Activated CD4-positive, alpha-beta T cell treated with anti-CD3 and anti-CD28 coated beads, Interleukin-2, amount 10 ng/mL, durations not matched to agents 24 days and 14 days (primary cell): ENCODE data around the gene ID1. TPM values are rescaled to one million over a fixed set of nuclear protein-coding genes. Genes with fewer than 3 reads are reported as not detected.
A peak's percentile ranks its signal among the peaks of the same experiment; 100 is the strongest.
"Not testable (repeated sequence)": the region's sequence is repeated elsewhere in the genome, so short reads cannot be mapped to it uniquely, and the experiment has no call there.

ENCODE experiments used
- DNase-seq: peaks from one replicate; pipeline ENCODE4 v3.0.0; 2022
- H3K27ac Mint-ChIP-seq: one replicate; pipeline ENCODE4 v1.8.0; 2022; ENCODE audit warnings: mild to moderate bottlenecking, mixed read lengths
- H3K27me3 Mint-ChIP-seq: one replicate; pipeline ENCODE4 v1.8.0; 2022; ENCODE audit warnings: mixed read lengths
- H3K36me3 Mint-ChIP-seq: one replicate; pipeline ENCODE4 v1.8.0; 2022; ENCODE audit warnings: low read depth, mild to moderate bottlenecking, mixed read lengths
- H3K4me1 Mint-ChIP-seq: one replicate; pipeline ENCODE4 v1.8.0; 2021; ENCODE audit warnings: mixed read lengths
- H3K4me3 Mint-ChIP-seq: one replicate; pipeline ENCODE4 v1.8.0; 2022; ENCODE audit warnings: mild to moderate bottlenecking, moderate library complexity, mixed read lengths
- H3K9me3 Mint-ChIP-seq: one replicate; pipeline ENCODE4 v1.8.0; 2021; ENCODE audit warnings: mixed read lengths
- intact Hi-C: fragments of 100-400 bp; cut with micrococcal nuclease; formaldehyde crosslinking; loops from one replicate; pipeline ENCODE4 v1.15.1; 2023
- total RNA-seq: library from RNA; stranded (reverse); gene quantifications from 2 replicates; pipeline ENCODE4 v1.2.3, GENCODE V29; 2022

The ID1 gene
- total RNA-seq, 1 donor from 2014 or later = 2.9 TPM

DNA sequence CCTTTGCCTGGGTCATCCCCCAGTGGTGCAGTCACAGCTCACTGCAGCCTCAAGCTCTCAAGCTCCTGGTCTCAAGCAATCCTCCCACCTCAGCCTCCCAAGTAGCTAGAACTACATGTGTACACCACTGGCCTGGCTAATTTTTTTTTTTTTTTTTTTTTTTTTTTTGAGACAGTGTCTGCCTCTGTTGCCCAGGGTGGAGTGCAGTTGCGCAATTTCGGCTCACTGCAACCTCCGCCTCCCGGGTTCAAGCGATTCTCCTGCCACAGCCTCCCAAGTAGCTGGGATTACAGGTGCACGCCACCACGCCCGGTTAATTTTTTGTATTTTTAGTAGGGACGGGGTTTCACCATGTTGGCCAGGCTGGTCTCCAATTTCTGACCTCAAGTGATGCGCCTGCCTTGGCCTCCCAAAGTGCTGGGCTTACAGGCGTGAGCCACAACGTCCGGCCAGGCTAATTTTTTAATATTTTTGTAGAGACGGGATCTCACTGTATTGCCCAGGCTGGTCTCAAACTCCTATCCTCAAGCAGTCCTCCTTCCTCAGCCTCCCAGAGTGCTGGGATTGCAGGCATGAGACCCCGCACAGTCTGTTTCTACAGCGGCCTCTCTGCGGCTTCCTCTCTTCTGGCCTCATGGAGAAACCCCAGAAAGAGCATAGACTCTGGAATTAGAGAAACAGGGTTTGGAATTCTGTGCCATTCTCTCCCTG is 25.0 kb upstream of the ID1 start:
- H3K27ac Mint-ChIP-seq, H3K36me3 Mint-ChIP-seq, H3K4me3 Mint-ChIP-seq, DNase-seq, intact Hi-C loops, H3K9me3 Mint-ChIP-seq, H3K27me3 Mint-ChIP-seq, H3K4me1 Mint-ChIP-seq: not testable (repeated sequence)

DNA sequence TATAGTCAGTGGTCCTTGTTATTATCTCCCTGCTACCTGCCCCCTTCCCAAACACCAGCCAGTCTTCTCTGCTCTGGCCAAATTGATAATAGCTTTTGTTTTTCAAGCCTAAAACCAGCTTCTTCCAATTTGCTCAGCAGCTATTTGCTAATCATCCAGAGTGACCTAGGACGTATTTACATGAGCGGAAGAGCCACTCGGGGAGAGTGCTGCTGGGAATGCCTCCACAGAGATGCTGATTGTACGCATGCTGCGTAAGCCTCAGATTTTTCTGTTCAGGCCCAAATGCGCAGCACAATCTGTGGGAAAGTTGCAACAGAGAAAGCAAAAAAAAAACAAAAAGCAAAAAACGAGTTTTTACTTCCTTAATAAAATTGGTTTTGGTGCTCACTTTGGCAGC is 24.4 kb upstream of the ID1 start:
- peaks cover 2% of the 10 kb centered on the region for H3K4me1 Mint-ChIP-seq
- no peaks in the 10 kb centered on the region for H3K9me3 Mint-ChIP-seq
- H3K4me3 Mint-ChIP-seq = no peak overlapping the region
- no peak for DNase-seq
- no peak overlapping the region for H3K27ac Mint-ChIP-seq
- intact Hi-C loops = no loop called here
- peaks cover 13% of the 10 kb centered on the region for H3K27me3 Mint-ChIP-seq
- no peaks in the 10 kb centered on the region for H3K36me3 Mint-ChIP-seq

- Mint-ChIP-seq H3K27me3 (peaks cover 17% of the 10 kb centered on the region), H3K9me3 (no peaks in the 10 kb centered on the region), H3K36me3 (no peaks in the 10 kb centered on the region), H3K4me3 (no peak overlapping the region), H3K27ac (no peak overlapping the region), H3K4me1 (peaks cover 2% of the 10 kb centered on the region)
- no peak for DNase-seq
- intact Hi-C loops = no loop called here
Observed at GRCh38 chr20:31581391-31581790, 23.7 kb upstream of the ID1 start.

DNA sequence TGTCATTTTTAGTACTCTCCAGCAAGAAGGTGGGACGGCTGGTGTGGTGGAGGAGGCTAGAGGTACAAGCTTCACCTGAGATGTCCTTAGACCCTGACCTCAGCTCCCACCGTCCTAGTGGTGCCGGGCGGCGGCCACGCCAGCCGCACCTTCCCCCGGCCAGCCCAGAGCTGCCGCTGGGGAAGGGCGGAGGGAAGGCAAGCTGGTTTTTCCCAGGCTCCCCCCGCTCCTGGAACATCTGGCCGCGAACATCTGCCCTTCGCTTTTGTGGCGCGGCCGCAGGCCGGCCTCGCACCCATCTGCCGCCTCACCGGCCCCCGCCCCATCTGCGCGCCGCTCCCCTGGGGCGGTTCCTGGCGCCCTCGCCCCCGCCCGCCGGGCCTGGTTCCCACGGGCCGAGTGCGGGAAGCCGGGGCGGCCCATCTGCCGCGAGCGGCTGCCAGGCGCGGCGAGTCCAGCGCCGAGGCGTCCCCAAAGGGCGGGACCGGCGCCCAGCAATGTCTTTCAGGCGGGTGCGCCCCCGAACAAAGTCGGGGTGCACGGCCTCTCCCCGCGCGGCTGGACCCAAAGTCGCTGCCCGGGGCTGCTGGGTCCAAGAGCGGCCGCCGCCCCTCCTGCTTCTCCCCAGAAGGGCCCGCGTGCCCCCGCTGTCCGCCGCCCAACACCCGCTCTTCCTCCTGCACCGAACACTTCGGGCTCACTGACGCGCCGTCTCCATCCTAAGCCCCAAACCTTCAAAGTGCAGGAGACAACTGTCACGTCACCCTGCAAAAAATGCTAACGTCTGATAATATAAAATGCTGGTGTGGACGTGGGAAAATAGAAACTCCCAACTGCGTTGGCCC is 17.3 kb upstream of the ID1 start:
- no peaks in the 10 kb centered on the region for H3K9me3 Mint-ChIP-seq
- no peaks in the 10 kb centered on the region for H3K36me3 Mint-ChIP-seq
- intact Hi-C loops = loop anchor here (2.0 kb wide), 1 partner anchor 17 kb away; the partner anchor contains the start of gene ID1
- H3K27me3 Mint-ChIP-seq = peaks cover 32% of the 10 kb centered on the region
- peak overlapping the region; percentile 84 for H3K4me3 Mint-ChIP-seq
- DNase-seq = peak; percentile 71
- H3K27ac Mint-ChIP-seq = peak overlapping the region; percentile 60
- H3K4me1 Mint-ChIP-seq = peaks cover 7% of the 10 kb centered on the region

DNA sequence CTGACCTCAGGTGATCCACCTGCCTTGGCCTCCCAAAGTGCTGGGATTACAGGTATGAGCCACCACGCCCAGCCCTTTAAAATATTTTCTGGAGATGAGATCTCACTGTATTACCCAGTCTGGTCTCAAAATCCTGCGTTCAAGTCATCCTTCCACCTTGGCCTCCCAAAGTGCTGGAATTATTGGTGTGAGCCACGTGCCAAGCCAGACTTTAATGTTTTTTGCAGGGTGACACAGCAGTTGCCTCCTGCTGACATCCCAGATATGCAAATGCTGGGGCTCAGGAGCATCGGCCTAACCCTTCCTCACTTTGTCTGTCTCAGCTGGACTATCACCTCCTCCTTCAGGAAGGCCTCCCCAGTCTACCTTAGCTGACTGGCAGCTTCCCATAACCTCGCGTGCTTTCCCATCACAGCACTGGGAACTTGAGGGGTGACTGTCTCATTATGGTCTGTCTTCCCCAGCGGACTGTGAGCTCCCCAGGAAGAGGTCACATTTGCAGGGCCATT is 14.3 kb upstream of the ID1 start:
- intact Hi-C loops = no loop called here
- peaks cover 7% of the 10 kb centered on the region for H3K4me1 Mint-ChIP-seq

DNA sequence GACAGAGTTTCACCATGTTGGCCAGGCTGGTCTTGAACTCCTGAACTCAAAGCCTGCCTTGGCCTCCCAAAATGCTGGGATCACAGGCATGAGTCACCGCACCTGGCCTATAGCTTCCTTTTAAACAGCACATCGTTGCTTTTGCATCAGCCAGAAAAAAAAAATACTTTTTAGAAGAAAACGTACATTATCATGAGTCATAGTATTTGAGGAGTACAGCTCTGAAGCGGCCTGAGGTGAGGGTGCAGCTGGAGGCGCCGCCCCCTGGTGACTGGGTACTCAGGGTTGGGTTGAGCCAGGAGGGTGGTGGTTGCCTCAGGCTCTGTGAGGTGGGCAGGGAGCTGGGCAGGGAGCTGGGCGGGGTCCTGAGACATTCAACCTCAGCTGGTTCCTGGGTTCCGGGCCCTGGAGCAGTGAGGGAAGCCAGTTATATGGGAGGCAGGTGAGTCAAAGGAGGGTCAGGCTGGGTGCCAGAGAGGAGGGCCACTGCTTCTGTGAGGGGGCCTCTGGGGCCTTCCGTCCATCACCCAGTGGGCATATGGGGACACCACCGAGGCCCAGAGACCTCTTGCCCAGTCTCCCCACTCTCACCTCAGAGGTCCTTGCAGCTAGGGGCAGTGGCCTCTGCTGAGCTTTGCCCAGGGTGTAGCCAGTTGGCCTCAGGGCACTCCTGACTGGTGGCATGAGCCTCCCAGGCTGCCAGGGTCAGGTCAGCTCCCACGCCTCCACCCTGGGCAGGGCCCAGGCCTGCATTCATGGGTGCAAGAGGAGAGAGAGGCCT is 11.7 kb upstream of the ID1 start:
- H3K27ac Mint-ChIP-seq = no peak overlapping the region

More for the DNA sequence above, 14.3 kb upstream of the ID1 start:
- Mint-ChIP-seq H3K27me3 (peaks cover 23% of the 10 kb centered on the region), H3K36me3 (no peaks in the 10 kb centered on the region), H3K9me3 (no peaks in the 10 kb centered on the region), H3K4me3 (no peak overlapping the region), H3K27ac (no peak overlapping the region)
- DNase-seq = no peak

DNA sequence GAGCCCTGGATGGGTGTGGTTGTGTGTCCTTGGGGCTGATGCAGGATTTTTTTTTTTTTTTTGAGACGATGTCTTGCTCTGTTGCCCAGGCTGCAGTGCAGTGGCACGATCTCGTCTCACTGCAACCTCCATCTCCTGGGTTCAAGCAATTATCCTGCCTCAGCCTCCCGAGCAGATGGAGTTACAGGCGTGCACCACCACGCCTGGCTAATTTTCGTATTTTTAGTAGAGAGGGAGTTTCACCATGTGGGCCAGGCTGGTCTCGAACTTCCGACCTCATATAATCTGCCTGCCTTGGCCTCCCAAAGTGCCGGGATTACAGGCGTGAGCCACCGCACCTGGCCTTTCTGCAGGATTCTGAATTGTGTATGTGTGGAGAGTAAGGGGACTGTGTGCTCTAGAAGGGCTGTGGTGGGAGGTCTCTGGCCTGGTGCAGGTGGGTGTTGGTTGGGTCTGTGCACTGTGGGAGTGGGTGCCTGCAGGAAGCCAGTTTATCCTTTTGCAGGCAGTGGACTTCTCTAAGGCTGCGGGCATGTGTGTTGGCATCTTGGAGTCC is 11.0 kb upstream of the ID1 start:
- intact Hi-C loops = no loop called here
- H3K27me3 Mint-ChIP-seq = peaks cover 5% of the 10 kb centered on the region
- H3K27ac Mint-ChIP-seq = no peak overlapping the region
- no peaks in the 10 kb centered on the region for H3K36me3 Mint-ChIP-seq
- DNase-seq = no peak
- no peaks in the 10 kb centered on the region for H3K9me3 Mint-ChIP-seq
- H3K4me3 Mint-ChIP-seq = no peak overlapping the region
- H3K4me1 Mint-ChIP-seq = no peaks in the 10 kb centered on the region

More for the DNA sequence above, 11.7 kb upstream of the ID1 start:
- peaks cover 11% of the 10 kb centered on the region for H3K27me3 Mint-ChIP-seq
- intact Hi-C loops = no loop called here
- H3K4me1 Mint-ChIP-seq = peaks cover under 1% of the 10 kb centered on the region
- H3K9me3 Mint-ChIP-seq = no peaks in the 10 kb centered on the region
- no peaks in the 10 kb centered on the region for H3K36me3 Mint-ChIP-seq
- DNase-seq = no peak
- H3K4me3 Mint-ChIP-seq = no peak overlapping the region

GRCh38 chr20:31594558-31595379 is 10.3 kb upstream of the ID1 start:
- Mint-ChIP-seq H3K4me1 (no peaks in the 10 kb centered on the region), H3K4me3 (no peak overlapping the region), H3K27ac (peak overlapping the region; percentile 1), H3K9me3 (no peaks in the 10 kb centered on the region), H3K27me3 (peaks cover 5% of the 10 kb centered on the region), H3K36me3 (no peaks in the 10 kb centered on the region)
- DNase-seq = no peak
- intact Hi-C loops = no loop called here

GRCh38 chr20:31595380-31595653 is 9.8 kb upstream of the ID1 start:
- DNase-seq = no peak
- intact Hi-C loops = no loop called here
- Mint-ChIP-seq H3K4me3 (no peak overlapping the region), H3K4me1 (no peaks in the 10 kb centered on the region), H3K9me3 (no peaks in the 10 kb centered on the region), H3K27me3 (peaks cover 5% of the 10 kb centered on the region), H3K27ac (no peak overlapping the region), H3K36me3 (no peaks in the 10 kb centered on the region)

DNA sequence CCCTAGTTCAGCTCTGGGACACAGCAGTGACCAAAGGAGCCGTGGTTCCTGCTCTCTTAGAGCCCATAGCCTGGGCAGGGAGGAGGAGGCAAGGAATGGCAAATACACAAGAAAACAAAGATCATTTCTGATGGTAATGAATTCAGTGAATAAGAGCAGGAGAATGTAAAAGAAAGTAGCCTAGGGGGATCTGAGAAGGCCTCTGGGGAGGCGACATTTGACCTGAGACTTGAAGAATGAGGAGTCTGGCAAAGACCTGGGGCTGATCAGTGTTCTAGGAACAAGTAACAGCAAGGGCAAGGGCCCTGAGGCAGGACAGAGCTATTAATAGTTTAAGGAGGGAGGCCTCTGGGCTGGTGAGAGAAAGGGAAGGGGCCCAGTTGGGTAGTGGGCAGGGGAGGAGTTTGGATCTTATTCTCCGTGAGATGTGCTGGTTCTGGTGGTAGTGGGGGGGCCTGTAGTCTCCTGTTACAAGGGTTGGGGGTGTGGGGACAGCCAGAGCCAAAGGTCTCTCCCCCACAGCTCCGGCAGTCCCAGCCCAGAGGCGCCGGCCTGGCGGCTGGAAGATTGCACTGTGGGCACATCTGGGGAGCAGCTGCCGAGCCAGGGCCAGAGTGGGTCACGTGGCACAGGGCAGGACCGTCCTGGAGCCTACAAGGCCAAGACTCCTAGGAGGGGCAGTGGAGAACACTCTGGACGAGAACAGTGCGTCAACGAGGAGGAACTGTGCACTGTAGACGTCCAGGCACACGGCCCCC is 9.3 kb upstream of the ID1 start:
- Mint-ChIP-seq H3K9me3 (no peaks in the 10 kb centered on the region), H3K27ac (no peak overlapping the region), H3K4me1 (no peaks in the 10 kb centered on the region), H3K4me3 (no peak overlapping the region), H3K36me3 (no peaks in the 10 kb centered on the region), H3K27me3 (peaks cover 7% of the 10 kb centered on the region)
- no peak for DNase-seq
- intact Hi-C loops = no loop called here

GRCh38 chr20:31596412-31596715 is 8.7 kb upstream of the ID1 start:
- intact Hi-C loops, DNase-seq, H3K36me3 Mint-ChIP-seq, H3K4me1 Mint-ChIP-seq, H3K27me3 Mint-ChIP-seq, H3K9me3 Mint-ChIP-seq, H3K4me3 Mint-ChIP-seq, H3K27ac Mint-ChIP-seq: not testable (repeated sequence)

- H3K27me3 Mint-ChIP-seq = peaks cover 7% of the 10 kb centered on the region
- intact Hi-C loops = no loop called here
- no peaks in the 10 kb centered on the region for H3K4me1 Mint-ChIP-seq
- no peak overlapping the region for H3K27ac Mint-ChIP-seq
- H3K9me3 Mint-ChIP-seq = no peaks in the 10 kb centered on the region
- no peak for DNase-seq
- H3K4me3 Mint-ChIP-seq = no peak overlapping the region
- H3K36me3 Mint-ChIP-seq = no peaks in the 10 kb centered on the region
Observed at GRCh38 chr20:31596831-31597480, 8.1 kb upstream of the ID1 start.
